Measurements from ENCODE around the gene TNPO1. TPM values are rescaled to one million over a fixed set of nuclear protein-coding genes. Genes with fewer than 3 reads are reported as not detected.

TNPO1 gene
- total and polyA plus RNA-seq, 9 of the 15 experiments (the other 6 are each of a cell fraction or from before 2014, with no cell fraction given) = 20.8 to 176 (median 97.9) TPM

DNA sequence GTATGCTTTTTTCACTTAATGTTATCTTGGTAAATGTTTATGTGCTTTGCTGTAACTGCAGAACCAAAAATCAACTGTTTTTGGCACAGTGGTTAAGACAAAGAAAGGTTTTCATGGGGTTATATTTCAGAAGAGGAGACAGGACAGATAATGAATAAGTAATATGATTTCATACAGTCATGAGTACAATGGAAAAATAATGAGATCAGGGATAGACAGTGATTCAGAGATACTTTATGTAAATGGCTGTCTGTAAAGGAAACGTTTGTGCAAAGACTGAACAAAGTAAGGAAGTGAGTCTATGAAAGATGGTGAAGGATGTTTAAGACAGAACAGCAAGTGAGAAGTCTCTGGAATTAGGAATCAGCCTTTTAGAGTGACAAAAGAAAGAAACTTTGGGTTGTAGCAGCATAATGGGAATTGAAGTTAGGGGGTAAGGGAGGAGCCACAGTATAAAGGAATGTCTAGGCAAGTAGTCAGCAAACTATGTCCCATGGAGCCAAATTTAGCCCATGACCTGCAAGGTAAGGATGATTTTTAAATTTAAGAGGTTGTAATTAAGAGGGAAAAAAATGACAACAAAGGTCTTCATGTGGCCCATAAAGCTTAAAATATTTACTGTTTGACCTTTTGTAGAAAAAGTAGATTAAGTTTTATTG is 55.0 kb downstream of the TNPO1 start:
- Histone ChIP-seq H3K79me2 (ENCODE audit: control insufficient read depth, insufficient read depth, low read length) (no peaks in the 10 kb centered on the region; the same call in 2 of the 3 replicates), H3K36me3 (ENCODE audit: control insufficient read depth, insufficient read depth, low read length) (peaks cover 92% of the 10 kb centered on the region), H3K9me1 (ENCODE audit: control insufficient read depth, insufficient read depth, low read length) (no peaks in the 10 kb centered on the region), H3K4me1 (replicated peaks in 1 of 2; ENCODE audit: control insufficient read depth in 2 of 2, insufficient read depth in 2 of 2, low read length in 2 of 2) (no peaks in the 10 kb centered on the region), H3K27me3 (ENCODE audit: control insufficient read depth in 2 of 2, insufficient read depth in 2 of 2, low read length in 2 of 2) (no peaks in the 10 kb centered on the region), H3K4me3 (no peak overlapping the region), H3K4me2 (ENCODE audit: insufficient read depth, low read length) (no peak overlapping the region), H3K9ac (ENCODE audit: insufficient read depth in 1 of 2, low read depth in 2 of 2, low read length in 2 of 2) (no peak overlapping the region; a peak in 1 of 4 replicates), H3K27ac (ENCODE audit: extremely low read depth, low read depth, low read length) (no peak overlapping the region), H4K20me1 (replicated peaks; ENCODE audit: control insufficient read depth, insufficient read depth, low read length) (no peaks in the 10 kb centered on the region), H3K9me3 (replicated peaks; ENCODE audit: control insufficient read depth, insufficient read depth, low read depth, low read length) (no peaks in the 10 kb centered on the region), H2AFZ (ENCODE audit: low read depth, low read length) (no peak overlapping the region)
- intact Hi-C loops (cut with micrococcal nuclease) = no loop called here
- BruUV-seq (replicated peaks) = no TSS peak
- no peak for ATAC-seq
- in situ Hi-C loops (cut with MboI) = no loop called here
- POLR2A ChIA-PET = no interaction called here
- CTCF ChIA-PET (ENCODE audit: low intra/inter-chr PET ratio) = no interaction called here
- DNase-seq (ENCODE audit: extremely low read depth in 1 of 4, low spot score in 3 of 4) = no peak
- 67% methylated on average over 1 of the region's 1 CpG for WGBS (ENCODE audit: insufficient coverage, low coverage, missing lambda C conversion rate)
- no peak for FAIRE-seq
- TF ChIP-seq ZNF384 (IDR thresholded peaks at IDR 0.05; ENCODE audit: low read depth, low read length) (no peak), MTA3 (IDR thresholded peaks at IDR 0.05; ENCODE audit: borderline replicate concordance) (no peak), GATA2 (CRISPR knock-in tag; IDR thresholded peaks at IDR 0.05) (no peak), ZEB2 (IDR thresholded peaks at IDR 0.05) (no peak), EWSR1 (IDR thresholded peaks at IDR 0.05; ENCODE audit: borderline replicate concordance, low read depth, partially characterized antibody) (no peak), HMG20B (CRISPR knock-in tag; IDR thresholded peaks at IDR 0.05) (no peak), MTF1 (CRISPR knock-in tag; IDR thresholded peaks at IDR 0.05; ENCODE audit: borderline replicate concordance) (no peak), ZKSCAN8 (CRISPR knock-in tag; IDR thresholded peaks at IDR 0.05) (no peak), FOXA3 (CRISPR knock-in tag; conservative IDR thresholded peaks at IDR 0.05 in 1 of 2, IDR thresholded peaks at IDR 0.05 in 1 of 2) (no peak), ZNF507 (tag; conservative IDR thresholded peaks at IDR 0.05) (no peak), MYNN (IDR thresholded peaks at IDR 0.05) (no peak), MYNN (CRISPR knock-in tag; IDR thresholded peaks at IDR 0.05) (no peak)
- TF ChIP-seq, protein P1, sequence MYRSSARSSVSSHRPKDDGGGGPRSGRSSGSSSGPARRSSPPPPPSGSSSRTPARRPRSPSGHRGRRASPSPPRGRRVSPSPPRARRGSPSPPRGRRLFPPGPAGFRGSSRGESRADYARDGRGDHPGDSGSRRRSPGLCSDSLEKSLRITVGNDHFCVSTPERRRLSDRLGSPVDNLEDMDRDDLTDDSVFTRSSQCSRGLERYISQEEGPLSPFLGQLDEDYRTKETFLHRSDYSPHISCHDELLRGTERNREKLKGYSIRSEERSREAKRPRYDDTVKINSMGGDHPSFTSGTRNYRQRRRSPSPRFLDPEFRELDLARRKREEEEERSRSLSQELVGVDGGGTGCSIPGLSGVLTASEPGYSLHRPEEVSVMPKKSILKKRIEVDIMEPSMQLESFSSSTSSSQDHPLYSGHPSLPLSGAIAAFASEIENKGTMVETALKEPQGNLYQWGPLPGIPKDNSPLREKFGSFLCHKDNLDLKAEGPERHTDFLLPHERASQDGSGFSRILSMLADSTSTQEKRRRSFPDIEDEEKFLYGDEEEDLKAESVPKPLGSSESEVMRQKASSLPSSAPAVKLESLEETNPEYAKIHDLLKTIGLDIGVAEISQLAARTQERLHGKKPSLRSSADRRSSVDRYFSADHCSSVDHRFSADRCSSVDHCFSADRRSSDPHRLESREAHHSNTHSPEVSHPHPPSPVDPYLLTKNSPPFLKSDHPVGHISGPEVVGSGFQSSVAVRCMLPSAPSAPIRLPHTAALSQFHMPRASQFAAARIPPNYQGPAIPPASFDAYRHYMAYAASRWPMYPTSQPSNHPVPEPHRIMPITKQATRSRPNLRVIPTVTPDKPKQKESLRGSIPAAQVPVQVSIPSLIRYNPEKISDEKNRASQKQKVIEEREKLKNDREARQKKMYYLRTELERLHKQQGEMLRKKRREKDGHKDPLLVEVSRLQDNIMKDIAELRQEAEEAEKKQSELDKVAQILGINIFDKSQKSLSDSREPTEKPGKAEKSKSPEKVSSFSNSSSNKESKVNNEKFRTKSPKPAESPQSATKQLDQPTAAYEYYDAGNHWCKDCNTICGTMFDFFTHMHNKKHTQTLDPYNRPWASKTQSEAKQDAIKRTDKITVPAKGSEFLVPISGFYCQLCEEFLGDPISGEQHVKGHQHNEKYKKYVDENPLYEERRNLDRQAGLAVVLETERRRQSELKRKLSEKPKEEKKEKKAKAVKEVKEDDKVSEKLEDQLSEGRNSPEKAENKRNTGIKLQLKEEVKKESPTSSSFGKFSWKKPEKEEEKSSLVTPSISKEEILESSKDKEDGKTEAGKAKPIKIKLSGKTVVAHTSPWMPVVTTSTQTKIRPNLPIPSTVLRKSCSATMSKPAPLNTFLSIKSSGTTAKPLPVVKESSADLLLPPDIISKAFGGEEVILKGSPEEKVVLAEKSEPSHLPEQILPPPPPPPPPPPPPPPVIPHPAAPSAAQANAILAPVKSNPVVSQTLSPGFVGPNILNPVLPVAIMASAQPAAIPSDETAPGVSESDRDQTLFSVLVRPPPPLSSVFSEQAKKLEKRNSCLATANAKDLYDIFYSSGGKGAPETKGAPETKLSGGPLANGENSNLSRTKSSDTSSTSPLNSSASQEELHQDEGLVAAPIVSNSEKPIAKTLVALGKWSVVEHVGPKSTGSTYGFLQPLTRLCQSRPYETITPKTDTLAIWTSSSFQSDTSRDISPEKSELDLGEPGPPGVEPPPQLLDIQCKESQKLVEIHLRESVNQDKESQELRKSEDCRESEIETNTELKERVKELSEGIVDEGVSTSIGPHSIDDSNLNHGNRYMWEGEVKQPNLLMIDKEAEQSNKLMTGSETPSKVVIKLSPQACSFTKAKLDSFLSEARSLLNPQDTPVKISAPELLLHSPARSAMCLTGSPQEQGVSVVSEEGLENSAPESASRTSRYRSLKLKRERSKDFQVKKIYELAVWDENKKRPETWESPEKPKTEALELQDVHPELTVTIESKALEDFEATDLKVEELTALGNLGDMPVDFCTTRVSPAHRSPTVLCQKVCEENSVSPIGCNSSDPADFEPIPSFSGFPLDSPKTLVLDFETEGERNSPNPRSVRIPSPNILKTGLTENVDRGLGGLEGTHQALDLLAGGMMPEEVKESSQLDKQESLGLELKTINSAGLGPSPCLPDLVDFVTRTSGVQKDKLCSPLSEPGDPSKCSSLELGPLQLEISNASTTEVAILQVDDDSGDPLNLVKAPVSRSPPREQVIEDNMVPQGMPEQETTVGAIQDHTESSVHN (IDR thresholded peaks at IDR 0.05; ENCODE audit: borderline replicate concordance in 1 of 2, low read depth in 1 of 2) = no peak
- TF ChIP-seq, protein P2, sequence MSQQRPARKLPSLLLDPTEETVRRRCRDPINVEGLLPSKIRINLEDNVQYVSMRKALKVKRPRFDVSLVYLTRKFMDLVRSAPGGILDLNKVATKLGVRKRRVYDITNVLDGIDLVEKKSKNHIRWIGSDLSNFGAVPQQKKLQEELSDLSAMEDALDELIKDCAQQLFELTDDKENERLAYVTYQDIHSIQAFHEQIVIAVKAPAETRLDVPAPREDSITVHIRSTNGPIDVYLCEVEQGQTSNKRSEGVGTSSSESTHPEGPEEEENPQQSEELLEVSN (IDR thresholded peaks at IDR 0.05; ENCODE audit: borderline replicate concordance in 1 of 2, extremely low read depth in 1 of 2, insufficient read depth in 1 of 2, insufficient read length in 1 of 2, low read depth in 1 of 2, low read length in 1 of 2, poor library complexity in 1 of 2, severe bottlenecking in 1 of 2) = no peak
